Stimulated activated naive CD4-positive, alpha-beta T cell (primary cell): ENCODE results near the gene SRGAP2B.
"Not testable (repeated sequence)": the region's sequence is repeated elsewhere in the genome, so short reads cannot be mapped to it uniquely, and the experiment has no call there.

Experiments
- DNase-seq, 6 experiments: peaks; one replicate each; lab custom pipeline; 2025; lab: John Stamatoyannopoulos, UW

The SRGAP2B gene

GRCh38 chr1:144946525-144947480 is 148.3 kb downstream of the SRGAP2B start:
- DNase-seq, result not testable (repeated sequence)

- DNase-seq, result not testable (repeated sequence)
These were observed 153.4 kb downstream of the SRGAP2B start for GRCh38 chr1:144941710-144942109.

- not testable (repeated sequence) for DNase-seq
These were observed 155.1 kb downstream of the SRGAP2B start for GRCh38 chr1:144940054-144940453.

- DNase-seq, result not testable (repeated sequence)
These were observed 156.5 kb downstream of the SRGAP2B start for GRCh38 chr1:144938627-144939026.

GRCh38 chr1:144936186-144936732 is 158.9 kb downstream of the SRGAP2B start:
- not testable (repeated sequence) for DNase-seq

GRCh38 chr1:144935310-144935709 is 159.8 kb downstream of the SRGAP2B start:
- DNase-seq, result not testable (repeated sequence)

GRCh38 chr1:144933014-144933413 is 162.1 kb downstream of the SRGAP2B start:
- not testable (repeated sequence) for DNase-seq

- DNase-seq, result not testable (repeated sequence)
These were observed 163.0 kb downstream of the SRGAP2B start for GRCh38 chr1:144932153-144932552.

- DNase-seq, result not testable (repeated sequence)
These were observed 163.6 kb downstream of the SRGAP2B start for GRCh38 chr1:144931553-144931952.

GRCh38 chr1:144930085-144930777 is 164.9 kb downstream of the SRGAP2B start:
- DNase-seq, result not testable (repeated sequence)

GRCh38 chr1:144927292-144927691 is 167.8 kb downstream of the SRGAP2B start:
- DNase-seq, result not testable (repeated sequence)

- DNase-seq, result not testable (repeated sequence)
These were observed 171.5 kb downstream of the SRGAP2B start for GRCh38 chr1:144923640-144924039.

GRCh38 chr1:144922785-144923184 is 172.3 kb downstream of the SRGAP2B start:
- not testable (repeated sequence) for DNase-seq

GRCh38 chr1:144919106-144919505 is 176.0 kb downstream of the SRGAP2B start:
- not testable (repeated sequence) for DNase-seq

- not testable (repeated sequence) for DNase-seq
These were observed 177.0 kb downstream of the SRGAP2B start for GRCh38 chr1:144918027-144918603.

GRCh38 chr1:144917154-144918026 is 177.7 kb downstream of the SRGAP2B start:
- not testable (repeated sequence) for DNase-seq

GRCh38 chr1:144913977-144914734 is 181.0 kb downstream of the SRGAP2B start:
- DNase-seq, result not testable (repeated sequence)

GRCh38 chr1:144913458-144913857 is 181.7 kb downstream of the SRGAP2B start:
- not testable (repeated sequence) for DNase-seq

GRCh38 chr1:144910729-144911128 is 184.4 kb downstream of the SRGAP2B start:
- not testable (repeated sequence) for DNase-seq

- DNase-seq, result not testable (repeated sequence)
These were observed 194.3 kb downstream of the SRGAP2B start for GRCh38 chr1:144900841-144901240.
